ENCODE results near the gene KXD1.

The KXD1 gene

GRCh38 chr19:18603958-18604819 is 46.5 kb downstream of the KXD1 start:
- no peak for DNase-seq

- DNase-seq: no peak
Measured at GRCh38 chr19:18604820-18605159, 47.1 kb downstream of the KXD1 start.

GRCh38 chr19:18605196-18605545 is 47.5 kb downstream of the KXD1 start:
- no peak for DNase-seq

GRCh38 chr19:18605546-18606280 is 48.0 kb downstream of the KXD1 start:
- no peak for DNase-seq

- no peak for DNase-seq
Measured at GRCh38 chr19:18606281-18607225, 48.9 kb downstream of the KXD1 start, which contains the start of gene CRLF1. Gene CRLF1 (minus strand): TSS chr19:18606799. CDS start chr19:18606656, 143 bp downstream.

- no peak for DNase-seq
Measured at GRCh38 chr19:18607226-18608101, 49.8 kb downstream of the KXD1 start.

GRCh38 chr19:18608102-18608804 is 50.6 kb downstream of the KXD1 start:
- no peak for DNase-seq

GRCh38 chr19:18608805-18609716 is 51.4 kb downstream of the KXD1 start:
- DNase-seq: no peak

- no peak for DNase-seq
Measured at GRCh38 chr19:18609717-18610051, 52.0 kb downstream of the KXD1 start.

- no peak for DNase-seq
Measured at GRCh38 chr19:18610245-18610555, 52.5 kb downstream of the KXD1 start.

- DNase-seq: no peak
Measured at GRCh38 chr19:18610556-18611326, 53.1 kb downstream of the KXD1 start.

- peak; percentile 38 for DNase-seq
Measured at GRCh38 chr19:18611327-18612050, 53.8 kb downstream of the KXD1 start.

- no peak for DNase-seq
Measured at GRCh38 chr19:18612051-18612771, 54.5 kb downstream of the KXD1 start.

GRCh38 chr19:18612772-18613588 is 55.3 kb downstream of the KXD1 start, which contains the start of gene TMEM59L:
Gene TMEM59L (plus strand): TSS chr19:18612870. CDS start chr19:18612959, 89 bp downstream.
- peak; percentile 62 for DNase-seq

GRCh38 chr19:18613589-18614234 is 56.0 kb downstream of the KXD1 start:
- DNase-seq: no peak

GRCh38 chr19:18616023-18616422 is 58.4 kb downstream of the KXD1 start:
- no peak for DNase-seq

GRCh38 chr19:18617562-18617961 is 59.9 kb downstream of the KXD1 start:
- DNase-seq: no peak
